SU-DHL-6 (cell line): ENCODE measurements around the gene PC.

ENCODE experiments used
- CTCF ChIP-seq: fragments of 200-600 bp; sonication (generic); IDR thresholded peaks from one replicate; pipeline ENCODE4 v1.5.1; 2017; ENCODE audit warnings: antibody characterized with exemption, mild to moderate bottlenecking, low read length, moderate library complexity; ENCODE audit not compliant: insufficient read depth, poor library complexity, severe bottlenecking
- EZH2phosphoT487 ChIP-seq: fragments of 200-600 bp; sonication (generic), shearing (Covaris generic); conservative IDR thresholded peaks from 2 replicates; pipeline ENCODE4 v1.6.1; 2018; ENCODE audit warnings: mild to moderate bottlenecking, antibody characterized with exemption, low read length, moderate library complexity, mixed read lengths

DNA sequence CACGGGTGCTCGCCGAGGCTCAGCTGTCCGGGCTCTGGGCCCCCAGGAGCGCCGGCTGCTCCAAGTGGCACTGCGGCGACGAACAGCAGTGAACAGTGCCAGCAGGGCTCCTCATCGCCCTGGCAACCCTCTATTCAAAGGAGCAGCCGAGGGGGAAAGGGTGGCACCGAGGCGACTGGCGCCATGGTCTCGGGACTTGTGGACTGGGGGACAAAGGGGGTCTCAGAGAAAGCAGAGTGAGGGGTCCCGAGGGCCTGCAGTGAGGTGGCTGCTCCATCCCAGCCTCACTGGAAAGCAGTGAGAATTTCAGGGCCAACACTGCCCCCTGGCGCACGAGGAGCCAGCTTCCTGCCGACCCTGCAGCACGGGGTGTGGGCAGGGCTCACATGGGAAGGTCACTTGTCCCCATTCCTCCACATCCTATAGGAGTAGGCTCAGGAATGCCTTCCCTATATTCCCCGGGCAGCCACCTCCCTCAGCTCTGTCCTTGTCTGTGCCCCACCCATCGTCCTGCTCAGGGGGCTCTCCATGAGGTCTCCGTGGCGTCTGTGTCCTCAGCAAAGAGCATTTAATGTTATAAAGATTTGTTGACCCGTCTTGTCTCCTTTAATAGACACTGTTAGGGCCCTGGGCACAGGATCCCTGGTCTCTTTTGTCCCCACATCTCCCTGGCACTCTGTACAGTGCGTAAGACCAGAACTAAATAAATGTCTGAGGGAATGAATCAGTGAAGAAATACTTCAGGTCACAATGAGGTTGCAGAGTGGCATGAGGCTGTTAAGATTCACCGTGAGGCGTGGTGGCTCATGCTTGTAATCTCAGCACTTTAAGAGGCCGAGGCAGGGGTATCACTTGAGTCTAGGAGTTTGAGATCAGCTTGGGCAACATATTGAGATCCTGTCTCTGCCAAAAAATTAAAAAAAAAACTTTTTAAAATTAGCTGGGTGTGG, 74.9 kb downstream of the PC start:
- TF ChIP-seq CTCF (peak; percentile 70), EZH2phosphoT487 (no peak)
